K562 (cell line): ENCODE measurements around the gene RBKS. TPM values are rescaled to one million over a fixed set of nuclear protein-coding genes. Genes with fewer than 3 reads are reported as not detected.

ENCODE experiments used
- ATAC-seq: fragments of 200-7000 bp; cut with Tn5 transposase; 3 replicates; pipeline ENCODE4 v1.9.1; 2020; ENCODE audit warnings: moderate library complexity
- BruUV-seq: library from RNA; stranded (reverse); fragments of 400-500 nt; replicated peaks from 2 replicates; lab custom pipeline; 2021; lab: Mats Ljungman, UMichigan
- CTCF ChIA-PET: fragments of 300-600 bp; formaldehyde crosslinking; extraction: SDS; loops from one replicate; lab custom pipeline; 2021; ENCODE audit warnings: low intra/inter-chr PET ratio; lab: Yijun Ruan, JAX
- POLR2A ChIA-PET: fragments of 300-600, 350-650 bp; sonication (Branson Sonifier 250); formaldehyde crosslinking; extraction: SDS; loops from one replicate; lab custom pipeline; 2021; ENCODE audit warnings: antibody characterized with exemption, inconsistent platforms; lab: Yijun Ruan, JAX
- DNase-seq, 4 experiments: peaks; one replicate each; pipeline versions ENCODE4 v3.0.0 to v3.0.0-alpha.2; 2011 to 2018; ENCODE audit warnings: low spot score in 3 of 4, mixed read lengths in 3 of 4; ENCODE audit errors: extremely low read depth in 1 of 4
- FAIRE-seq: peaks from 2 replicates; lab custom pipeline; 2011; peaks lifted over from hg19 to GRCh38; lab: Jason Lieb, UNC
- H2AFZ ChIP-seq: 2 replicates; pipeline ENCODE4 v1.6.0; 2011; ENCODE audit warnings: low read depth, low read length, control low read depth, inconsistent platforms
- H3K27ac ChIP-seq: fragments of 200-600 bp; 3 replicates; pipeline ENCODE4 v1.8.0; 2011; ENCODE audit warnings: low read depth, mild to moderate bottlenecking, control low read depth, inconsistent platforms, low read length, moderate library complexity, mixed read lengths; ENCODE audit errors: extremely low read depth
- H3K27me3 ChIP-seq, 2 experiments: fragments of 300-600 bp in 1 of 2; 2 replicates in 1 of 2; 3 replicates in 1 of 2; pipeline versions ENCODE4 v1.6.0 to v1.8.0; 2011; ENCODE audit warnings: inconsistent platforms in 2 of 2, low read length in 2 of 2, mild to moderate bottlenecking in 1 of 2, mixed read lengths in 1 of 2, moderate library complexity in 1 of 2; ENCODE audit not compliant: control insufficient read depth in 2 of 2, insufficient read depth in 2 of 2
- H3K36me3 ChIP-seq: fragments of 300-600 bp; 3 replicates; pipeline ENCODE4 v1.8.0; 2011; ENCODE audit warnings: mild to moderate bottlenecking, low read length, inconsistent platforms; ENCODE audit not compliant: control insufficient read depth, insufficient read depth
- H3K4me1 ChIP-seq, 2 experiments: fragments of 200-600 bp in 1 of 2; replicated peaks in 1 of 2; 2 replicates in 1 of 2; 3 replicates in 1 of 2; pipeline versions ENCODE4 v1.5.1 to v1.8.0; 2011; ENCODE audit warnings: inconsistent platforms in 2 of 2, low read length in 2 of 2, mild to moderate bottlenecking in 1 of 2, mixed read lengths in 1 of 2, moderate library complexity in 1 of 2; ENCODE audit not compliant: control insufficient read depth in 2 of 2, insufficient read depth in 2 of 2
- H3K4me2 ChIP-seq: 2 replicates; pipeline ENCODE4 v1.6.1; 2011; ENCODE audit warnings: low read length, control low read depth, inconsistent platforms, mixed read lengths; ENCODE audit not compliant: insufficient read depth
- H3K4me3 ChIP-seq: fragments of 200-600 bp; sonication (generic), shearing (Covaris generic); 2 replicates; pipeline ENCODE4 v1.5.1; 2016; ENCODE audit warnings: control low read depth, inconsistent platforms
- H3K79me2 ChIP-seq: fragments of 200-600 bp; 3 replicates; pipeline ENCODE4 v1.8.0; 2011; ENCODE audit warnings: low read length, inconsistent platforms; ENCODE audit not compliant: control insufficient read depth, insufficient read depth
- H3K9ac ChIP-seq, 2 experiments: 2 replicates each; pipeline versions ENCODE4 v1.6.0 to v1.6.1; 2011; ENCODE audit warnings: low read depth in 2 of 2, low read length in 2 of 2, control low read depth in 1 of 2, inconsistent platforms in 1 of 2, mild to moderate bottlenecking in 1 of 2, mixed read lengths in 1 of 2; ENCODE audit not compliant: insufficient read depth in 1 of 2
- H3K9me1 ChIP-seq: one replicate; pipeline ENCODE4 v1.6.0; 2011; ENCODE audit warnings: inconsistent platforms, mild to moderate bottlenecking, low read length, moderate library complexity; ENCODE audit not compliant: control insufficient read depth, insufficient read depth
- H3K9me3 ChIP-seq: replicated peaks from 2 replicates; pipeline ENCODE4 v1.5.1; 2011; ENCODE audit warnings: low read depth, low read length, inconsistent platforms; ENCODE audit not compliant: control insufficient read depth, insufficient read depth
- H4K20me1 ChIP-seq: replicated peaks from 2 replicates; pipeline ENCODE4 v1.6.1; 2011; ENCODE audit warnings: low read length, inconsistent platforms, mixed read lengths; ENCODE audit not compliant: control insufficient read depth, insufficient read depth
- CC2D1A ChIP-seq: fragments of 450-650 bp; IDR thresholded peaks from 2 replicates; pipeline ENCODE4 v1.6.1; 2017; ENCODE audit warnings: mild to moderate bottlenecking
- ETS2 ChIP-seq: IDR thresholded peaks from 2 replicates; pipeline ENCODE4 v1.6.1; 2016; ENCODE audit warnings: borderline replicate concordance, missing genetic modification characterization, mild to moderate bottlenecking, moderate library complexity, missing compliant biosample characterization; ENCODE audit not compliant: poor library complexity, severe bottlenecking
- HSF4 ChIP-seq: fragments of 250-450 bp; sonication (Bioruptor Pico); IDR thresholded peaks from 2 replicates; pipeline ENCODE4 v2.1.2; 2022; ENCODE audit warnings: mild to moderate bottlenecking, moderate library complexity, borderline replicate concordance
- KLF10 ChIP-seq: fragments of 250-450 bp; sonication (Bioruptor Pico); IDR thresholded peaks from 2 replicates; pipeline ENCODE4 v1.6.1; 2021; ENCODE audit warnings: matching md5 sums
- MAFK ChIP-seq: IDR thresholded peaks from 2 replicates; pipeline ENCODE4 v1.6.1; 2011; ENCODE audit warnings: low read length, improper control_type of control experiment
- PHF20 ChIP-seq: fragments of 450-650 bp; IDR thresholded peaks from 2 replicates; pipeline ENCODE4 v1.6.1; 2018; ENCODE audit not compliant: partially characterized antibody
- SP1 ChIP-seq: sonication (generic); formaldehyde crosslinking; IDR thresholded peaks from 2 replicates; pipeline ENCODE4 v1.8.1; 2022; ENCODE audit warnings: mild to moderate bottlenecking, missing genetic modification reagents
- ZNF316 ChIP-seq: fragments of 450-650 bp; IDR thresholded peaks from 2 replicates; pipeline ENCODE4 v1.6.1; 2016
- ZNF561 ChIP-seq: fragments of 450-650 bp; formaldehyde crosslinking; conservative IDR thresholded peaks from 2 replicates; pipeline ENCODE4 v1.4.0; 2020; ENCODE audit warnings: mild to moderate bottlenecking, moderate library complexity
- WGBS: fragments of 100-300 bp; shearing (Covaris generic); methylation state at CpG from one replicate; pipeline ENCODE4 v1.1.6; 2016; ENCODE audit warnings: low coverage, mixed read lengths; ENCODE audit not compliant: insufficient coverage; ENCODE audit errors: missing lambda C conversion rate; 5-methylcytosine and 5-hydroxymethylcytosine counted together
- in situ Hi-C: fragments of 300-500 bp; cut with MboI; formaldehyde crosslinking; loops from 4 replicates; pipeline ENCODE4 v1.15.0; 2018; ENCODE audit warnings: inconsistent platforms, mixed read lengths
- intact Hi-C: fragments of 100-400 bp; cut with micrococcal nuclease; formaldehyde crosslinking; loops from 2 replicates; pipeline ENCODE4 v1.14.2; 2022
- polyA plus RNA-seq, 8 experiments: library from polyadenylated mRNA; depleted of rRNA in 4 of 8; stranded (reverse) in 5 of 8; unstranded in 3 of 8; fragments of >200 nt; fragmentation: Nextera tagmentation in 2 of 8; fragmentation: Illumina TruSeq in 1 of 8; extraction: Ambion mirVana in 2 of 8; extraction: Trizol in 1 of 8; gene quantifications; 2 replicates each; pipeline versions ENCODE4 v1.2.1 to v1.2.3, GENCODE V29; 2011 to 2014; ENCODE audit warnings: inconsistent platforms in 1 of 8, missing spikeins in 1 of 8
- total RNA-seq, 7 experiments: library from RNA; depleted of rRNA in 6 of 7; stranded (reverse); fragments of >200 nt in 6 of 7; fragmentation: Illumina TruSeq in 2 of 7; extraction: Trizol in 2 of 7; gene quantifications; 2 replicates each; pipeline versions ENCODE4 v1.2.1 to v1.2.3, GENCODE V29; 2011 to 2021; ENCODE audit warnings: low replicate concordance in 1 of 7
- TF ChIP-seq, protein P1 (sequence below), 2 experiments: fragments of 450-650 bp in 1 of 2; sonication (generic) in 1 of 2; formaldehyde crosslinking in 1 of 2; IDR thresholded peaks; 2 replicates each; pipeline versions ENCODE4 v1.7.1 to v1.9.0; 2016 to 2022; ENCODE audit warnings: inconsistent platforms in 1 of 2, mild to moderate bottlenecking in 1 of 2, missing genetic modification reagents in 1 of 2
- TF ChIP-seq, protein P2 (sequence below): fragments of 450-650 bp; IDR thresholded peaks from 2 replicates; pipeline ENCODE4 v1.6.1; 2018; ENCODE audit warnings: mild to moderate bottlenecking, low read depth; ENCODE audit not compliant: partially characterized antibody

The RBKS gene
- total and polyA plus RNA-seq, 9 of the 15 experiments (the other 6 are each of a cell fraction or from before 2014, with no cell fraction given): 0.06 to 0.39 (median 0.19) TPM

DNA sequence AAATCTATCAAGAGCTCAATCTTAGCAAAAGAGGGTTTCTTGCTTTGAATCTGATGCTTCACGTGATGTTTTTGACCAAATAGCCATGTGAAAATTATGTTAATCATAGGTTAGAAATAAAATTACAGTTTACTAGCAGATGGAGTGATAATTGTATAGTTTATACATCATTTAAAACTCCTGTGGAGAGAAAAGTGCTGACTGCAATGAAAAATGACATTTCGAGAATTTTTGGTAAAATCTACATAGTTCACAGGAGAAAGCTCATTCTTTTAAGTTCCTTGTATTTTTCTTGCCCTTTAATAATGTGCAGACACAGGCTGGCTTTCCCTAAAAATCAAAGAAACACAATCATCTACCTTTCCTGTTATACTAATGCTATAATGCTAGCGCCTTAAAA lies 33.2 kb downstream of the RBKS start:
- no peak for TF ChIP-seq PHF20
- no peak for TF ChIP-seq CC2D1A
- TF ChIP-seq, protein P1, sequence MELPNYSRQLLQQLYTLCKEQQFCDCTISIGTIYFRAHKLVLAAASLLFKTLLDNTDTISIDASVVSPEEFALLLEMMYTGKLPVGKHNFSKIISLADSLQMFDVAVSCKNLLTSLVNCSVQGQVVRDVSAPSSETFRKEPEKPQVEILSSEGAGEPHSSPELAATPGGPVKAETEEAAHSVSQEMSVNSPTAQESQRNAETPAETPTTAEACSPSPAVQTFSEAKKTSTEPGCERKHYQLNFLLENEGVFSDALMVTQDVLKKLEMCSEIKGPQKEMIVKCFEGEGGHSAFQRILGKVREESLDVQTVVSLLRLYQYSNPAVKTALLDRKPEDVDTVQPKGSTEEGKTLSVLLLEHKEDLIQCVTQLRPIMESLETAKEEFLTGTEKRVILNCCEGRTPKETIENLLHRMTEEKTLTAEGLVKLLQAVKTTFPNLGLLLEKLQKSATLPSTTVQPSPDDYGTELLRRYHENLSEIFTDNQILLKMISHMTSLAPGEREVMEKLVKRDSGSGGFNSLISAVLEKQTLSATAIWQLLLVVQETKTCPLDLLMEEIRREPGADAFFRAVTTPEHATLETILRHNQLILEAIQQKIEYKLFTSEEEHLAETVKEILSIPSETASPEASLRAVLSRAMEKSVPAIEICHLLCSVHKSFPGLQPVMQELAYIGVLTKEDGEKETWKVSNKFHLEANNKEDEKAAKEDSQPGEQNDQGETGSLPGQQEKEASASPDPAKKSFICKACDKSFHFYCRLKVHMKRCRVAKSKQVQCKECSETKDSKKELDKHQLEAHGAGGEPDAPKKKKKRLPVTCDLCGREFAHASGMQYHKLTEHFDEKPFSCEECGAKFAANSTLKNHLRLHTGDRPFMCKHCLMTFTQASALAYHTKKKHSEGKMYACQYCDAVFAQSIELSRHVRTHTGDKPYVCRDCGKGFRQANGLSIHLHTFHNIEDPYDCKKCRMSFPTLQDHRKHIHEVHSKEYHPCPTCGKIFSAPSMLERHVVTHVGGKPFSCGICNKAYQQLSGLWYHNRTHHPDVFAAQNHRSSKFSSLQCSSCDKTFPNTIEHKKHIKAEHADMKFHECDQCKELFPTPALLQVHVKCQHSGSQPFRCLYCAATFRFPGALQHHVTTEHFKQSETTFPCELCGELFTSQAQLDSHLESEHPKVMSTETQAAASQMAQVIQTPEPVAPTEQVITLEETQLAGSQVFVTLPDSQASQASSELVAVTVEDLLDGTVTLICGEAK (IDR thresholded peaks at IDR 0.05): no peak
- TF ChIP-seq, protein P1 (CRISPR knock-in tag; IDR thresholded peaks at IDR 0.05): no peak
- no peak for TF ChIP-seq SP1 (CRISPR knock-in tag)
- TF ChIP-seq, protein P2, sequence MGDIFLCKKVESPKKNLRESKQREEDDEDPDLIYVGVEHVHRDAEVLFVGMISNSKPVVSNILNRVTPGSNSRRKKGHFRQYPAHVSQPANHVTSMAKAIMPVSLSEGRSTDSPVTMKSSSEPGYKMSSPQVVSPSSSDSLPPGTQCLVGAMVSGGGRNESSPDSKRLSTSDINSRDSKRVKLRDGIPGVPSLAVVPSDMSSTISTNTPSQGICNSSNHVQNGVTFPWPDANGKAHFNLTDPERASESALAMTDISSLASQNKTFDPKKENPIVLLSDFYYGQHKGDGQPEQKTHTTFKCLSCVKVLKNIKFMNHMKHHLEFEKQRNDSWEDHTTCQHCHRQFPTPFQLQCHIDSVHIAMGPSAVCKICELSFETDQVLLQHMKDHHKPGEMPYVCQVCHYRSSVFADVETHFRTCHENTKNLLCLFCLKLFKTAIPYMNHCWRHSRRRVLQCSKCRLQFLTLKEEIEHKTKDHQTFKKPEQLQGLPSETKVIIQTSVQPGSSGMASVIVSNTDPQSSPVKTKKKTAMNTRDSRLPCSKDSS: no peak
- no peak for TF ChIP-seq KLF10
- TF ChIP-seq HSF4 (CRISPR knock-in tag): no peak
- TF ChIP-seq MAFK: peak; percentile 14; the same call in 1 of the 2 replicates
- no peak for TF ChIP-seq ZNF561 (CRISPR knock-in tag)
- no peak for TF ChIP-seq ETS2
- TF ChIP-seq ZNF316: peak; percentile 54
- H3K4me2 ChIP-seq: no peak overlapping the region
- no peak for FAIRE-seq
- H3K4me3 ChIP-seq: no peak overlapping the region
- 0% methylated on average over 3 of the region's 3 CpGs for WGBS
- BruUV-seq: no TSS peak
- H3K27ac ChIP-seq: no peak overlapping the region
- H3K9ac ChIP-seq: no peak overlapping the region
- no peaks in the 10 kb centered on the region for H3K9me3 ChIP-seq
- ChIA-PET CTCF (no interaction called here), POLR2A (no interaction called here)
- H3K79me2 ChIP-seq: no peaks in the 10 kb centered on the region
- no peaks in the 10 kb centered on the region for H3K36me3 ChIP-seq
- H3K27me3 ChIP-seq: peaks cover 3 to 11% of the 10 kb centered on the region in 2 experiments; a peak in 2 of 5 replicates
- H4K20me1 ChIP-seq: no peaks in the 10 kb centered on the region
- in situ Hi-C loops: no loop called here
- DNase-seq: no peak
- intact Hi-C loops: no loop called here
- H3K9me1 ChIP-seq: no peaks in the 10 kb centered on the region
- no peaks in the 10 kb centered on the region for H3K4me1 ChIP-seq
- no peak overlapping the region for H2AFZ ChIP-seq
- ATAC-seq: no peak
